ENCODE results near the gene NPRL2. TPM values are rescaled to one million over a fixed set of nuclear protein-coding genes. Genes with fewer than 3 reads are reported as not detected.

The NPRL2 gene
- total and polyA plus RNA-seq, 2 of the 13 experiments (the other 11 are each of a cell fraction or from before 2014, with no cell fraction given), result 30.6 to 51.4 TPM

DNA sequence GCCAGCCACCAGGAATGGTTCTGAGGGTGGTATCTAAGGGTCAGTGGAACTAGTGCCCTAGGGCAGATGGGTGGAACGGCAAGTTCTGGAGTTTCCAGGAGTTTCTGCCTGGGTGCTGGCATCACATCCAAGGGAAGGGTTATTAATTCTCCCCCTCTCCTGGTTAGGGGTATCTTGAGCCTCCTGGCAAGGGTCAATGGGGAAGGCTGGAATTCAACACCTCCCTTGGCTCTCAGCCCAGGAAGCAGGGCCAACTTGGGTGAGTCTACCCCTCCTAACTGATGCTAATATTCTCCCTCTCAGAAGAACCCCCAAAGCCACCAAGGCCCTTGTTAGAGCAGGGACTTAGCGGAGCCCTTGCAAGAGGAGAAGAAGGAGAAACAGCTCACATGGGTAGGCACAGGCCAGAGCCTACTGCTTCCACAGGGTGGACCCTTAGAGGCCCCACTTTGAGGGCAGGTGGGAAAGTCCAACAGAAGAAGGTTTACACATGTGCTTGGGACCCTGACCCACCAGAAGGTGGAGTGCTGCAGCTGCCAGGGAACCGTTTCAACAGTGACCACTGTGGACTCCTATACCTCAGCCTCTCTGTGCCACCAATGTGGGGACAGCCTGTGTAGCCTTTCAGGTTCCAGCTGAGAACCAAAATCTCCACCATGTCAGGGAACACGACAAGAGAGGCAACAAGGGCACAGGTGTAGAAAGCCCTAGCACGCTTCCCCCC is 5.4 kb upstream of the NPRL2 start (continued):
- TF ChIP-seq NR2F1 (CRISPR knock-in tag; IDR thresholded peaks at IDR 0.05), result no peak
- TF ChIP-seq, protein P1, sequence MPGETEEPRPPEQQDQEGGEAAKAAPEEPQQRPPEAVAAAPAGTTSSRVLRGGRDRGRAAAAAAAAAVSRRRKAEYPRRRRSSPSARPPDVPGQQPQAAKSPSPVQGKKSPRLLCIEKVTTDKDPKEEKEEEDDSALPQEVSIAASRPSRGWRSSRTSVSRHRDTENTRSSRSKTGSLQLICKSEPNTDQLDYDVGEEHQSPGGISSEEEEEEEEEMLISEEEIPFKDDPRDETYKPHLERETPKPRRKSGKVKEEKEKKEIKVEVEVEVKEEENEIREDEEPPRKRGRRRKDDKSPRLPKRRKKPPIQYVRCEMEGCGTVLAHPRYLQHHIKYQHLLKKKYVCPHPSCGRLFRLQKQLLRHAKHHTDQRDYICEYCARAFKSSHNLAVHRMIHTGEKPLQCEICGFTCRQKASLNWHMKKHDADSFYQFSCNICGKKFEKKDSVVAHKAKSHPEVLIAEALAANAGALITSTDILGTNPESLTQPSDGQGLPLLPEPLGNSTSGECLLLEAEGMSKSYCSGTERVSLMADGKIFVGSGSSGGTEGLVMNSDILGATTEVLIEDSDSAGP (CRISPR knock-in tag; IDR thresholded peaks at IDR 0.05; ENCODE audit: borderline replicate concordance), result no peak

DNA sequence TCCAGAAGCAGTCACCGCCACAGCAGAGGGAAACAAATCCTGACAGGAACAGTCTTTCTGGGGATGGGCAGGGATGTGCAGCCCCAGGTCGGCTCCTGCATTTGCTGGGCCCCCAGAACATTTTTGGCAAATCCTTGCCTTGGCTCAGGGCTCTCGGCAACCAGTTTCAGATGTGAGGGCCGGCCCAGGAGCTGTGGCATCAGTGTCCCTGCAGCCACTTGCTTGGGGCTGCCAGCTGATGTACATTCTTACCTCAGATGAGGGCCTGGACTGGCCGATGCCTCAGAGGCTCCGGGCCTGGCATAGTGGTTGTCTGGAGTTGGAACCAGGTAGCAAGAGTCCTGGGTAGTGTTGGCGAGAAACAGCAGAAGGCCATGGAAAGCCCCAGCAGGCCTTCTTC is 4.3 kb upstream of the NPRL2 start:
- DNase-seq (ENCODE audit: low spot score) (no peak), ATAC-seq (no peak), FAIRE-seq (no peak)
- intact Hi-C loops (cut with micrococcal nuclease; ENCODE audit: unreplicated experiment) (no loop called here), in situ Hi-C loops (cut with HindIII; ENCODE audit: extremely low pct_ligation_motif_present, low pct_unique_long_range_greater_than_20kb) (no loop called here)
- CTCF ChIA-PET (ENCODE audit: low intra/inter-chr PET ratio, low total read pairs), result no interaction called here
- Histone ChIP-seq H3K27ac (ENCODE audit: extremely low read length, insufficient read depth, low read length) (no peak overlapping the region), H4K20me1 (ENCODE audit: insufficient read depth, low read length) (peaks cover 25% of the 10 kb centered on the region), H3K9ac (ENCODE audit: insufficient read depth, low read depth, low read length) (no peak overlapping the region), H3K9me3 (ENCODE audit: low read length) (no peaks in the 10 kb centered on the region), H3K4me2 (ENCODE audit: low read depth, low read length) (no peak overlapping the region), H3K36me3 (replicated peaks in 1 of 2; ENCODE audit: control insufficient read depth in 1 of 2, insufficient read depth in 2 of 2, low read length in 2 of 2) (peaks cover 10 to 31% of the 10 kb centered on the region in 2 experiments; a peak in 4 of 5 replicates), H3K27me3 (ENCODE audit: control insufficient read depth in 1 of 2, insufficient read depth in 2 of 2, low read length in 2 of 2) (no peaks in the 10 kb centered on the region), H3K4me1 (ENCODE audit: insufficient read depth, low read length) (peaks cover 53% of the 10 kb centered on the region), H3K79me2 (ENCODE audit: insufficient read depth, low read length) (peaks cover 44% of the 10 kb centered on the region), H3K4me3 (replicated peaks in 1 of 3; ENCODE audit: insufficient read depth in 1 of 3, low read depth in 2 of 3, low read length in 3 of 3) (no peak overlapping the region), H2AFZ (ENCODE audit: low read length) (no peak overlapping the region)
- BruUV-seq (replicated peaks), result no TSS peak
- POLR2A ChIA-PET, result no interaction called here
- TF ChIP-seq NFYC (CRISPR knock-in tag; IDR thresholded peaks at IDR 0.05), result no peak
- peak; percentile 68 for TF ChIP-seq AGO2 (optimal IDR thresholded peaks at IDR 0.05; ENCODE audit: low read depth, low read length)
- WGBS (ENCODE audit: low lambda C conversion rate), result 100% methylated on average over 2 of the region's 7 CpGs

Data from HepG2 (cell line).